ENCODE data around the gene RNF4.

RNF4 gene

DNA sequence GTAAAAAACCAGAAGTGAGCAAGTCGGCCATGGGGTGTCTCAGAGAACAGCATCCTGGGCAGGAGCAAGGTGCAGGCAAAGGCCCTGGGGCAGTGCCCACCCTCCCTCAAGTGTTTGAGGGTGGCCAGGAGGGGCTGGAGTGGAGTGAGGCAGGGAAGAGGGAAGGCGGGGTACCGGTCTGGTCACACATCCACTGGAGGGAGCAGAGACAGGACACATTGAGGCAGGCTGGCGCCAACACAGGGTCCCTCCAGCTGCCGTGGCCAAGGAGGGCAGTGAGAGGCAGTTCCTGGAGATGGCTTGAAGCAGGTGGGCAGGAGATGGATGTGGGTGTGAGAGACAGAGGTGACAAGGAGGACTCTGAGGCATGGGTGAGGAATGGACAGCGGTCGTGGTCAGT, 20.3 kb upstream of the RNF4 start:
- TF ChIP-seq, protein P1, sequence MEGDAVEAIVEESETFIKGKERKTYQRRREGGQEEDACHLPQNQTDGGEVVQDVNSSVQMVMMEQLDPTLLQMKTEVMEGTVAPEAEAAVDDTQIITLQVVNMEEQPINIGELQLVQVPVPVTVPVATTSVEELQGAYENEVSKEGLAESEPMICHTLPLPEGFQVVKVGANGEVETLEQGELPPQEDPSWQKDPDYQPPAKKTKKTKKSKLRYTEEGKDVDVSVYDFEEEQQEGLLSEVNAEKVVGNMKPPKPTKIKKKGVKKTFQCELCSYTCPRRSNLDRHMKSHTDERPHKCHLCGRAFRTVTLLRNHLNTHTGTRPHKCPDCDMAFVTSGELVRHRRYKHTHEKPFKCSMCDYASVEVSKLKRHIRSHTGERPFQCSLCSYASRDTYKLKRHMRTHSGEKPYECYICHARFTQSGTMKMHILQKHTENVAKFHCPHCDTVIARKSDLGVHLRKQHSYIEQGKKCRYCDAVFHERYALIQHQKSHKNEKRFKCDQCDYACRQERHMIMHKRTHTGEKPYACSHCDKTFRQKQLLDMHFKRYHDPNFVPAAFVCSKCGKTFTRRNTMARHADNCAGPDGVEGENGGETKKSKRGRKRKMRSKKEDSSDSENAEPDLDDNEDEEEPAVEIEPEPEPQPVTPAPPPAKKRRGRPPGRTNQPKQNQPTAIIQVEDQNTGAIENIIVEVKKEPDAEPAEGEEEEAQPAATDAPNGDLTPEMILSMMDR (IDR thresholded peaks at IDR 0.05), result no peak
- peaks cover 8% of the 10 kb centered on the region for H3K4me1 Mint-ChIP-seq
- no peak for DNase-seq

DNA sequence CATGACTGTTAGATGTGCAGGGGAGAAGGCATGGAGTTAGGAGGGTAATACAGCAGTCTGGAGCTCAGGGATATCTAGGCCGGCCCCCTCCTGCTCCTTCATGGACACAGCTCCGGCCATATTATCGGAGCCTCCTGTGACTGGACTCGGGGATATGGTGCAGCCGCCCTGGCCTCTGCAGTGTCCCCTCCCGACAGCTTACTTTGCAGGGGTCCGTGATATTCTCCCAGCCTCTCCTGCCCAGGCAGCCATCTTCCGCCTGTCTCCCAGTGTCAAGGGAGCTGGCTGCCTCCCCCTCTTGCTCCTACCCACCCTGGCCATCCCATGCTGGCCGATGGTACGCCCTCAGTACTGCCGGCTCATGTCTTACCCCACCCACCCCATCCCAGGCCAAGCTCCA, 19.9 kb upstream of the RNF4 start:
- Mint-ChIP-seq H3K36me3 (ENCODE audit: low read depth) (no peaks in the 10 kb centered on the region), H3K27me3 (ENCODE audit: low read depth, poor library complexity) (peaks cover 17% of the 10 kb centered on the region), H3K27ac (no peak overlapping the region), H3K4me1 (peaks cover 8% of the 10 kb centered on the region), H3K4me3 (no peak overlapping the region), H3K9me3 (no peaks in the 10 kb centered on the region)
- DNase-seq, result no peak
- TF ChIP-seq, protein P1 (IDR thresholded peaks at IDR 0.05), result no peak

More for the DNA sequence above, 20.3 kb upstream of the RNF4 start:
- no peaks in the 10 kb centered on the region for H3K9me3 Mint-ChIP-seq
- no peaks in the 10 kb centered on the region for H3K36me3 Mint-ChIP-seq (ENCODE audit: low read depth)
- peaks cover 13% of the 10 kb centered on the region for H3K27me3 Mint-ChIP-seq (ENCODE audit: low read depth, poor library complexity)
- H3K4me3 Mint-ChIP-seq, result no peak overlapping the region
- H3K27ac Mint-ChIP-seq, result no peak overlapping the region

DNA sequence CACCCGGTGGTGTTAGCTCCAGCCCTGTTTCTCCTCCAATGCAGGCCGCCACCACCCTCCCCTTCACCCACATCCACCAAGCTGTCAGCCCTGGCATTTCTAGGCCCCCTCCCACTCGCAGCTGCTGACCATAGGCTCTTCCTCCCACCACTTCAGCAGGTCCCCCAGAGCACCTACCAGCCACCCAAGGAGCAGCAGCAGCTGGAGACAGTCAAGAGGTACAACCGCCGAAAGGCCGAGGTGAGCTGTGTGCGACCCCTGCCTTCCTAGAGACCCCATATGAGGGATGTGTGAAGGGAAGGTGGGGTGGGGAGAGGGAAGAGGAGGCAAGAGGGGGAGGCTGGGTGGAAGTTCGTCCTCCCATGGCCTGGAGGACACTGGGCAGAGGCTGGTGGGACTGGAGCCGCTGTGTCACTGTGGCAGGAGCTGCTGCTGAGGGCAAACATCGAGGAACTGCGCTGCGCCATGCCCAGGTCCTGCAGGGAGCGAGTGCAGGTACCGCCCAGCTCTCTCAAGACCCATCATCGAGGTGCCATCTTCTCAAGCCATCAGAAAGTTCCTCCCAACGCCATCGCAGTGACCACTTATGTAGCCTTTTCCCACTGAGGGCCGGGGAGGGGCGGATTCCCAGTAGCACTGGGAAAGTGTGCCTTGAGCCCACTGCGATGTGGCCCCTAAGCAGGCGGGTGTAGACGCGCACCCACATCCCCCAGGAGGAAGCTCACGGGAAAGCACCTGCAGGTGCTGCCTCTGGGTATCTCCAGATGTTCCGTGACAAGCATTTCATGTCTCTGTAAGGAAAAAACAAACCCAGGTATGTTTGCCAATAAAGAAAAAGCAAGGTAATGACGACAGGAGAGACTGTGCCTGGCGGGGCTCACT, 19.2 kb upstream of the RNF4 start:
- Mint-ChIP-seq H3K4me1 (peaks cover 8% of the 10 kb centered on the region), H3K4me3 (no peak overlapping the region), H3K27me3 (ENCODE audit: low read depth, poor library complexity) (peaks cover 18% of the 10 kb centered on the region), H3K36me3 (ENCODE audit: low read depth) (no peaks in the 10 kb centered on the region), H3K27ac (no peak overlapping the region), H3K9me3 (no peaks in the 10 kb centered on the region)
- TF ChIP-seq, protein P1 (IDR thresholded peaks at IDR 0.05), result no peak
- DNase-seq, result no peak

DNA sequence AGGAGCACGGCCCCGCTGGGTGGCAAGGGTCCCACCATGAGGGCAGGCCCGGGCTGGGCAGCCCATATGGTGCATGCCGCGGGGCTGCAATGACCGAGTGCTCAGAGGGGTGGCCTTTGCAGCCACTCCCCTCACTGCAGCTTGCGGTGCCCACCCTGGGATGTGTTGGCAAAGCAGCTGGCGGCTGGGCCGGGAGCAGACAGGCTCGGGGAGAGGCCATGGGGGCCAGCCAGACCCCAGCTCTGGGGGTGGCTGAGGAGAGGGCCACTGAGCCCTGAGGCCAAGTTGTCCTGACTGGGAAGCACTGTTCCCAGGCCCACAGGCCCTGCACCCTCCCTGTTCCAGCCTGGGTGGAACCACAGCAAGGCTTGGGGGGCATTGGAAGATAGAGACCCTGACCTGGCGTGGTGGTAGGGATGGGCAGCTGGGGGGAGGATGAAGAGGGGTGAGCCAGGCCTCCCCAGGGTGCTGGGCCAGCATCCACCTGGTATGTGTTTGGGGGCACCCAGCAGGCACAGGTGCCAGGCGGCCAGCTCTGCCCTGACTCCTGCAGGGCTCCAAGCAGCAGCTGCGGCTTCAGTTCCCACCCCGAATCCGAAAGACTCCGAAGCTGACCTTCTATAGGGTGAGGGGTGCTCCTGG, 18.4 kb upstream of the RNF4 start:
- peaks cover 18% of the 10 kb centered on the region for H3K27me3 Mint-ChIP-seq (ENCODE audit: low read depth, poor library complexity)
- no peak overlapping the region for H3K27ac Mint-ChIP-seq
- no peaks in the 10 kb centered on the region for H3K36me3 Mint-ChIP-seq (ENCODE audit: low read depth)
- H3K4me1 Mint-ChIP-seq, result peaks cover 8% of the 10 kb centered on the region
- no peaks in the 10 kb centered on the region for H3K9me3 Mint-ChIP-seq
- H3K4me3 Mint-ChIP-seq, result no peak overlapping the region
- TF ChIP-seq, protein P1 (IDR thresholded peaks at IDR 0.05), result no peak
- DNase-seq, result no peak

DNA sequence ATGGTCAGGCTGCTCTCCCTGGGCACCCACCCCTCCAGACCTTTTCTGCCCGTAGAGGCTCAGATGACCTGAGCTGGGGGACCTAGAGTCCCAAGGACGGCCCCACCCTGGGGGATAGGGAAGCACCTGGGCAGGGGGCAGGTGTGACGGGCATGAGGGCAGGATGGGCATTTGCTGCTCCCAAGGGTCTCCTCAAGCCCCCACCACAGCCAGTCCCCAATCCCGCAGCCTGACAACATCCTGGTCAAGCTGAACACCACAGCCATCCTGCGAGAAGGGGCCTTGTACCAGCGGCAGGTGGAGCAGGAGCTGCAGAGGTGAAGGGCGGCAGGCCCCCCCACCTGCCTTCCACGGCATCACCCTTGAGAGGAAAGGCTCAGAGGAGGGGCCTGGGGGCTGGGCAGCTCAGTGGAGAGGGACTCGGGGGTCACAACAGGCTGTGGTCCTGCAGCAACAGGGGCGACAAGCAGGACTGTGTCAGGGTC, 17.8 kb upstream of the RNF4 start:
- DNase-seq, result no peak
- TF ChIP-seq, protein P1 (IDR thresholded peaks at IDR 0.05), result no peak
- H3K9me3 Mint-ChIP-seq, result no peaks in the 10 kb centered on the region
- H3K27ac Mint-ChIP-seq, result no peak overlapping the region
- peaks cover 18% of the 10 kb centered on the region for H3K27me3 Mint-ChIP-seq (ENCODE audit: low read depth, poor library complexity)
- peaks cover 8% of the 10 kb centered on the region for H3K4me1 Mint-ChIP-seq
- no peaks in the 10 kb centered on the region for H3K36me3 Mint-ChIP-seq (ENCODE audit: low read depth)
- H3K4me3 Mint-ChIP-seq, result no peak overlapping the region
